ENCODE results near the gene COL4A2. TPM values are rescaled to one million over a fixed set of nuclear protein-coding genes. Genes with fewer than 3 reads are reported as not detected.

Gene COL4A2
- total RNA-seq, 1 experiment from 2014 or later, result 1.6 TPM

GRCh38 chr13:110533771-110534670, 226.9 kb downstream of the COL4A2 start:
- ChIA-PET CTCF (no interaction called here), POLR2A (no interaction called here), RAD21 (ENCODE audit: low non-redundant PET in 1 of 2, low total read pairs in 2 of 2, uncharacterized antibody in 2 of 2, unreplicated experiment in 2 of 2) (no interaction called here)
- ATAC-seq (no peak), DNase-seq (ENCODE audit: low read depth, low spot score) (no peak)
- H3K9ac ChIP-seq (ENCODE audit: low read length), result no peak overlapping the region
- no peaks in the 10 kb centered on the region for H4K20me1 ChIP-seq (ENCODE audit: insufficient read depth)
- H3K9me2 ChIP-seq (ENCODE audit: insufficient read depth), result no peaks in the 10 kb centered on the region
- H3K79me2 ChIP-seq (ENCODE audit: insufficient read depth, low read length), result no peaks in the 10 kb centered on the region
- H2AFZ ChIP-seq (ENCODE audit: low read depth, low read length, poor library complexity, severe bottlenecking), result no peak overlapping the region
- no peak overlapping the region for H3K27ac ChIP-seq (ENCODE audit: low read depth, low read length)
- intact Hi-C loops (cut with micrococcal nuclease), result no loop called here
- no TSS peak for BruUV-seq (replicated peaks)
- H3K9me3 ChIP-seq (ENCODE audit: control insufficient read depth in 1 of 2, insufficient read depth in 1 of 2, low read depth in 1 of 2, low read length in 2 of 2), result no peaks in the 10 kb centered on the region
- no peak overlapping the region for H3K4me2 ChIP-seq (ENCODE audit: low read length)
- TF ChIP-seq EZH2phosphoT487 (IDR thresholded peaks at IDR 0.05; ENCODE audit: borderline replicate concordance) (no peak), MAX (IDR thresholded peaks at IDR 0.05) (no peak), REST (IDR thresholded peaks at IDR 0.05; ENCODE audit: low read depth) (no peak), SIN3A (IDR thresholded peaks at IDR 0.05; ENCODE audit: low read depth) (no peak), CEBPB (IDR thresholded peaks at IDR 0.05; ENCODE audit: low read depth) (no peak), TCF7L2 (IDR thresholded peaks at IDR 0.05; ENCODE audit: borderline replicate concordance, extremely low read depth, insufficient read depth, insufficient read length) (no peak), FOSL1 (IDR thresholded peaks at IDR 0.05; ENCODE audit: low read depth) (no peak), ELF1 (IDR thresholded peaks at IDR 0.05; ENCODE audit: borderline replicate concordance, low read depth) (no peak), ZFX (IDR thresholded peaks at IDR 0.05) (no peak), CBX3 (IDR thresholded peaks at IDR 0.05; ENCODE audit: low read depth) (no peak), POLR2A (IDR thresholded peaks at IDR 0.05; ENCODE audit: borderline replicate concordance, extremely low read depth, insufficient read depth, insufficient read length) (no peak), CTCF (IDR thresholded peaks at IDR 0.05 in 2 of 3, conservative IDR thresholded peaks at IDR 0.05 in 1 of 3; ENCODE audit: borderline replicate concordance in 1 of 3, insufficient read depth in 1 of 3, low read depth in 2 of 3, low read length in 2 of 3) (no peak), POLR2AphosphoS5 (IDR thresholded peaks at IDR 0.05; ENCODE audit: low read depth, low read length) (no peak), EZH2 (IDR thresholded peaks at IDR 0.05) (no peak), JUND (IDR thresholded peaks at IDR 0.05) (no peak), EGR1 (IDR thresholded peaks at IDR 0.05; ENCODE audit: low read depth) (no peak)
- TF ChIP-seq, protein P1, sequence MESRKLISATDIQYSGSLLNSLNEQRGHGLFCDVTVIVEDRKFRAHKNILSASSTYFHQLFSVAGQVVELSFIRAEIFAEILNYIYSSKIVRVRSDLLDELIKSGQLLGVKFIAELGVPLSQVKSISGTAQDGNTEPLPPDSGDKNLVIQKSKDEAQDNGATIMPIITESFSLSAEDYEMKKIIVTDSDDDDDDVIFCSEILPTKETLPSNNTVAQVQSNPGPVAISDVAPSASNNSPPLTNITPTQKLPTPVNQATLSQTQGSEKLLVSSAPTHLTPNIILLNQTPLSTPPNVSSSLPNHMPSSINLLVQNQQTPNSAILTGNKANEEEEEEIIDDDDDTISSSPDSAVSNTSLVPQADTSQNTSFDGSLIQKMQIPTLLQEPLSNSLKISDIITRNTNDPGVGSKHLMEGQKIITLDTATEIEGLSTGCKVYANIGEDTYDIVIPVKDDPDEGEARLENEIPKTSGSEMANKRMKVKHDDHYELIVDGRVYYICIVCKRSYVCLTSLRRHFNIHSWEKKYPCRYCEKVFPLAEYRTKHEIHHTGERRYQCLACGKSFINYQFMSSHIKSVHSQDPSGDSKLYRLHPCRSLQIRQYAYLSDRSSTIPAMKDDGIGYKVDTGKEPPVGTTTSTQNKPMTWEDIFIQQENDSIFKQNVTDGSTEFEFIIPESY (IDR thresholded peaks at IDR 0.05; ENCODE audit: extremely low read depth, insufficient replicate concordance, low read length), result no peak
- TF ChIP-seq, protein P2, sequence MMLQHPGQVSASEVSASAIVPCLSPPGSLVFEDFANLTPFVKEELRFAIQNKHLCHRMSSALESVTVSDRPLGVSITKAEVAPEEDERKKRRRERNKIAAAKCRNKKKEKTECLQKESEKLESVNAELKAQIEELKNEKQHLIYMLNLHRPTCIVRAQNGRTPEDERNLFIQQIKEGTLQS (IDR thresholded peaks at IDR 0.05), result no peak
- H3K27me3 ChIP-seq (ENCODE audit: insufficient read depth, low read length), result no peaks in the 10 kb centered on the region
- no peak overlapping the region for H3K4me3 ChIP-seq (replicated peaks in 1 of 2; ENCODE audit: low read depth in 1 of 2, low read length in 2 of 2)
- peaks cover under 1 to 10% of the 10 kb centered on the region in 2 experiments; a peak in 3 of 4 replicates for H3K4me1 ChIP-seq (ENCODE audit: control insufficient read depth in 1 of 2, insufficient read depth in 2 of 2, low read length in 2 of 2)
- no peaks in the 10 kb centered on the region for H3K36me3 ChIP-seq (ENCODE audit: control insufficient read depth in 1 of 2, insufficient read depth in 2 of 2, low read length in 2 of 2)
